Activated CD4-positive, alpha-beta memory T cell treated with anti-CD3 and anti-CD28 coated beads, Interleukin-2, amount 10 ng/mL, durations not matched to agents 7 days and 5 days (primary cell): ENCODE results near the gene ING4. TPM values are rescaled to one million over a fixed set of nuclear protein-coding genes. Genes with fewer than 3 reads are reported as not detected.
"Not testable (repeated sequence)": the region's sequence is repeated elsewhere in the genome, so short reads cannot be mapped to it uniquely, and the experiment has no call there.

Experiments
- CTCF ChIA-PET: fragments of 350-600 bp; sonication (Branson Sonifier 250); formaldehyde crosslinking; loops from one replicate; lab custom pipeline; 2021; ENCODE audit warnings: antibody characterized with exemption, inconsistent platforms; lab: Charles Lee
- POLR2A ChIA-PET: fragments of 350-600 bp; sonication (Branson Sonifier 250); formaldehyde crosslinking; loops from one replicate; lab custom pipeline; 2021; ENCODE audit warnings: antibody characterized with exemption; lab: Charles Lee
- DNase-seq: peaks from one replicate; pipeline ENCODE4 v3.0.0-alpha.2; 2020
- H3K27ac Mint-ChIP-seq: one replicate; pipeline ENCODE4 v1.8.0; 2021; ENCODE audit warnings: mild to moderate bottlenecking, mixed read lengths
- H3K27me3 Mint-ChIP-seq: one replicate; pipeline ENCODE4 v1.8.0; 2021; ENCODE audit warnings: mixed read lengths
- H3K36me3 Mint-ChIP-seq: one replicate; pipeline ENCODE4 v1.8.0; 2021; ENCODE audit warnings: low read depth, mixed read lengths
- H3K4me1 Mint-ChIP-seq: one replicate; pipeline ENCODE4 v1.8.0; 2021; ENCODE audit warnings: mixed read lengths
- H3K4me3 Mint-ChIP-seq: one replicate; pipeline ENCODE4 v1.8.0; 2021; ENCODE audit warnings: mild to moderate bottlenecking, mixed read lengths
- H3K9me3 Mint-ChIP-seq: one replicate; pipeline ENCODE4 v1.8.0; 2021; ENCODE audit warnings: mixed read lengths
- total RNA-seq, 2 experiments: library from RNA; stranded (reverse); gene quantifications; one replicate each; pipeline ENCODE4 v1.2.3, GENCODE V29; 2021

ING4 gene
- total RNA-seq: 10 to 100 TPM; 32.2 to 33.8 TPM

DNA sequence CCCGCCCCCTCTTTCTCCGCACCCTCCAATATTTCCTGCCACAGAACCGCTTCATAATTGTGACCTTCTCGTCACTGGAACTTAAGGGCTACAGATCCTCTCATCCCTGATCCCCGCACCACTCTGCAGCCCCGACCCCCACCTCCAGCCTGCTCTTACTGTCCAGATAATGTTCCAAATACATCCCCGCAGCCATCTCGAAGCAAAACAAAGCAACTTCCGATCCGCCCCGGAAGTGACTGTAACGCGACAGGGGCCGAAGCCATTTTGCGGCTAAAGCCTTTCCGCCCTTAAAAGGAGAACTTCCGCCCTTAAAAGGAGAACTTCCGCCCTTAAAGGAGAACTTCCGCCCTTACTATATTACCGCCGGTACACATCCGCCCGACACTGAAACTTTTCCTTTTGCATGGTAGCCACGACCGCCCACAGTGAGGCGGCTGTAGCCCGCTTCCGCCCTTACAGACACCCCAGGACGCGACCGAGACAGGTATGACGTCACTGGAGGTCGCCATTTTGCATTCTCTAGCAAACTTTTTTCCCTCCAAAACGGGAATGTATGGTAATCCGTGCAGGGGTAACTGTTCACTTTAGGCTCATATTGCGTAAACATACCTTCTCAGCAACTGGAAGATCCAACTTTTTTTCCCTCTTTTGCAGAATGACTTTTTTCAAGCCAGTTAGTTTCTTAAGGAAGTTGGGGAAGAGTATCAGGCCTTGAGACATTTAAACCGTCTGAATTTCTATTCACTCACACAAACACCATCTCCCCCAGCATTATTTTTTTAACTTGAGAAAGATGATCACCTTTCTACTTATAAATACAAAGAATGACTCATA, at the start of gene ING4:
ING4 (minus strand) TSS at position 214 of the 837 bp plus-strand sequence; CDS start at position 196, 18 bp downstream.
- Mint-ChIP-seq H3K4me1 (peaks cover 30% of the 10 kb centered on the region), H3K36me3 (peaks cover 33% of the 10 kb centered on the region), H3K27me3 (no peaks in the 10 kb centered on the region), H3K27ac (peak within 1 kb of the TSS; percentile 86), H3K4me3 (peak within 1 kb of the TSS; percentile 96), H3K9me3 (peaks cover 2% of the 10 kb centered on the region)
- POLR2A ChIA-PET: interaction anchor here (1.0 to 3.1 kb wide), 5 partner anchors 26 to 95 kb away, joined by 5 to 36 read pairs (median 7); partner anchors contain the start of genes COPS7A, NOP2 and ZNF384
- CTCF ChIA-PET: interaction anchor here (0.7 to 2.2 kb wide), 4 partner anchors 21 to 61 kb away, joined by 4 to 12 read pairs (median 6); partner anchors contain the start of genes COPS7A and ZNF384
- DNase-seq: peak; percentile 98

GRCh38 chr12:6708960-6709394, 46.1 kb upstream of the ING4 start:
- ChIA-PET POLR2A (interaction anchor here (1.5 to 1.6 kb wide), 2 partner anchors 15 to 19 kb away, joined by 5 to 6 read pairs; partner anchors contain the start of genes COPS7A and ZNF384), CTCF (no interaction called here)
- Mint-ChIP-seq H3K9me3 (no peaks in the 10 kb centered on the region), H3K4me1 (peaks cover 8% of the 10 kb centered on the region), H3K4me3 (peak overlapping the region; percentile 28), H3K27me3 (peaks cover 18% of the 10 kb centered on the region), H3K27ac (peak overlapping the region; percentile 59), H3K36me3 (peaks cover 5% of the 10 kb centered on the region)
- DNase-seq: no peak

GRCh38 chr12:6708351-6708750, 45.4 kb upstream of the ING4 start:
- H3K9me3 Mint-ChIP-seq, H3K36me3 Mint-ChIP-seq, CTCF ChIA-PET, H3K27ac Mint-ChIP-seq, H3K4me3 Mint-ChIP-seq, H3K4me1 Mint-ChIP-seq, DNase-seq: not testable (repeated sequence)
- POLR2A ChIA-PET: interaction anchor here (1.5 kb wide), 1 partner anchor 15 kb away, joined by 6 read pairs; the partner anchor contains the start of gene COPS7A
- H3K27me3 Mint-ChIP-seq: peaks cover 24% of the 10 kb centered on the region

GRCh38 chr12:6703631-6704030, 40.7 kb upstream of the ING4 start:
- Mint-ChIP-seq H3K4me1 (peaks cover 19% of the 10 kb centered on the region), H3K9me3 (no peaks in the 10 kb centered on the region), H3K4me3 (no peak overlapping the region), H3K27me3 (peaks cover 54% of the 10 kb centered on the region), H3K36me3 (no peaks in the 10 kb centered on the region), H3K27ac (no peak overlapping the region)
- no peak for DNase-seq
- ChIA-PET POLR2A (no interaction called here), CTCF (no interaction called here)

- CTCF ChIA-PET: no interaction called here
- H3K4me1 Mint-ChIP-seq: peaks cover 22% of the 10 kb centered on the region
- H3K9me3 Mint-ChIP-seq: no peaks in the 10 kb centered on the region
- peaks cover 64% of the 10 kb centered on the region for H3K27me3 Mint-ChIP-seq
- H3K4me3 Mint-ChIP-seq: peak overlapping the region; percentile 46
- POLR2A ChIA-PET: no interaction called here
- DNase-seq: no peak
- H3K36me3 Mint-ChIP-seq: no peaks in the 10 kb centered on the region
- no peak overlapping the region for H3K27ac Mint-ChIP-seq
Measured at GRCh38 chr12:6701078-6701768, 38.3 kb upstream of the ING4 start.

DNA sequence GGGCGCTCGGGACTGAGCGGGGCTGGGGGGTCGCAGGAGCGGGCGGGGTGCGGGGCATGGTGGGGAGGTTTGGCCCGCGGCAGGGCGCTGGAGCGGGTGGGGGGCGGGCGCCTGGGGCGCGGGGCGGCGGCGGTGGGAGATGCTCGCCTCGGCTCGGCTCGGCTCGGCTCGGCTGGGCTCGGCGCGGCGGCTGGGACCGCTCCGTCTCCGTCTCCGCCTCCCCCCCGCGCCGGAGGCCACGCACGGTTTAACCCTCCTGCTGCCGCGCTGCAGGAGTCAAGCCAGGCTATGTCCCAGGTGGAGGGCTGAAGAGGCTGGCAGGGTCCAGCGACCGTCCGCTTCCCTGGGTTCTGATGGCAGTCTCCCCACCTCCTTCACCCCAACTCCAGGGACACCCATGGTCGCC, 37.7 kb upstream of the ING4 start, which contains the start of gene PIANP:
PIANP (minus strand) TSS at position 170 of the 406 bp plus-strand sequence. CDS start 2,754 bp downstream, outside the sequence.
- ChIA-PET POLR2A (interaction anchor here (3.1 kb wide), 1 partner anchor 11 kb away, joined by 22 read pairs; the partner anchor contains the start of gene ZNF384), CTCF (no interaction called here)
- Mint-ChIP-seq H3K4me3 (peak within 1 kb of the TSS; percentile 46), H3K9me3 (no peaks in the 10 kb centered on the region), H3K4me1 (peaks cover 22% of the 10 kb centered on the region), H3K27ac (no peak within 1 kb of the TSS), H3K27me3 (peaks cover 64% of the 10 kb centered on the region), H3K36me3 (no peaks in the 10 kb centered on the region)
- peak; percentile 51 for DNase-seq

- peak overlapping the region; percentile 40 for H3K4me3 Mint-ChIP-seq
- CTCF ChIA-PET: no interaction called here
- H3K27ac Mint-ChIP-seq: no peak overlapping the region
- H3K27me3 Mint-ChIP-seq: peaks cover 62% of the 10 kb centered on the region
- DNase-seq: no peak
- POLR2A ChIA-PET: interaction anchor here (1.6 to 3.1 kb wide), 2 partner anchors 11 to 24 kb away, joined by 4 to 22 read pairs; partner anchors contain the start of genes COPS7A and ZNF384
- peaks cover 22% of the 10 kb centered on the region for H3K4me1 Mint-ChIP-seq
- H3K36me3 Mint-ChIP-seq: no peaks in the 10 kb centered on the region
- H3K9me3 Mint-ChIP-seq: no peaks in the 10 kb centered on the region
Measured at GRCh38 chr12:6699989-6700645, 37.2 kb upstream of the ING4 start.

DNA sequence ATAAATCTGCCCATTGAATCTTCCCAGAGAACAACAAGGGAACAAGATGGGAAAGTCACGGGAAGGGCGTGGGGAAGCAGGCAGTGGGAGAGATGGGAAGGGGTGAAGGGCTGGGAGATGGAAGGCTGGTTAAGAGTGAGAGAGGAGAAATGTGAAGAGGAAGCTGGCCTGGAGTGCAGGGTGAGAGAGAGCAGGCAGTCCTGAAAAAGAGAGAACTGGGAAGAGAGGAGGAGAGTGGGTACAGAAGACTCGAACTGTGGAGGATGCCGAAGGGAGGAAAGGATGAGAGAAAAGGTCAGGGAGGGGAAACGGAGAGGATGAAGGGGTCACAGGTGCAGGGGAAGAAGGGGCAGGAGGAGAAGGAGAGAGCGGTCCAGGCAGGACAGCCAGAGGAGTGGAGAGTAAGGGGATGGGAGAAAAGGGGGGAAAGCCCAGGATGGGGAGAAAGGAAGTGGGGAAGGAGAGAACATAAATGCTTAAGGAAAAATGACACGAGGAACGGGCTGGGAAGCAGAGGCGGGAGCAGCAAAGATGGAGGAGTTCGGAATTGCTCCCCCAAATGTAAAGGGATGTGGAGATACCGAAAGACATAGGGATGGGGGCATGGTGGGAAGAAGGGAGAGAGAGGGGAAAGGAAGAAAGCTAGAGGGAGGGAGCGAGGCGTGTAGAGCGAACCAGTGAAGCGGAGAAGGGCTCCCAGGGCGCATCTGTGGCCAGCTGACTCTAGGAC, 36.5 kb upstream of the ING4 start:
- CTCF ChIA-PET: interaction anchor here (0.5 to 2.0 kb wide), 3 partner anchors 24 to 71 kb away, joined by 3 to 5 read pairs (median 5); partner anchors contain the start of genes COPS7A and MLF2

DNA sequence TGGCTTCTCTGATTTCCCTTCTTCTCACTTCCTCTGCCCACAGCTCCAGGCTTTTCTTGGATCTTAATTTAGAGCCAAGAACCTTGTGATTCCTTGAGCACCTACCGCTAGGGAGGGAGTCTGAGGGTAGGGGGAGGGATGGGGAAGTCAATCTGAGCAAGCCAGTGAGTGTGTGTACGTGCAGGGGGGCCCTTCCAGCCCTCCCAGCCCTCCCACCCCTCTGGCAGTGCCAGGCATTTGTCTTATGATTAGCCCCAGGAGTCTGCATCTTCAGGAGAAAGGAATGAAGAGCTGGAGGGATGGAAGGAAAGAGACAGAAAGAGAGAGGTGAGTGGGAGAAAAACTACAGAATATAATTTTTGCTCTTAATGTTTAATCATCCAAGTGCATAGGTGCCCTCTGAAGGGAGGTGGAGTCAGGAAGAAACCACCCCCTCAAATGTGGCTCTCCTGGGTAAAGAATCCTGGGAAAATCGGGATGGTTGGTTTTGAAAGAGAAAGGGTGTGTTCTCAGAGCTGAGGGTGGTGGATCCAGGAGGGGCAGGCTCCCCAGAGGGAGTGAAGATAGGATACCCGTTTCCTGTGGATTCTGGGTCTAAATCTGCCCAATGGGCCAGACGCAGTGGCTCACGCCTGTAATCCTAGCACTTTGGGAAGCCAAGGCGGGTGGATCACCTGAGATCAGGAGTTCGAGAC, 35.6 kb upstream of the ING4 start:
- H3K27me3 Mint-ChIP-seq: peaks cover 50% of the 10 kb centered on the region
- no peaks in the 10 kb centered on the region for H3K9me3 Mint-ChIP-seq
- no peak for DNase-seq
- ChIA-PET POLR2A (interaction anchor here (1.6 to 3.1 kb wide), 3 partner anchors 9 to 153 kb away, joined by 4 to 22 read pairs (median 5); partner anchors contain the start of genes CDCA3, COPS7A and ZNF384), CTCF (interaction anchor here (0.8 to 2.0 kb wide), 5 partner anchors 9 to 80 kb away, joined by 3 to 5 read pairs (median 5); partner anchors contain the start of genes COPS7A, MLF2 and ZNF384)
- H3K36me3 Mint-ChIP-seq: no peaks in the 10 kb centered on the region
- H3K4me3 Mint-ChIP-seq: no peak overlapping the region
- H3K27ac Mint-ChIP-seq: no peak overlapping the region
- peaks cover 20% of the 10 kb centered on the region for H3K4me1 Mint-ChIP-seq

More for the DNA sequence above, 36.5 kb upstream of the ING4 start:
- DNase-seq: no peak
- Mint-ChIP-seq H3K4me3 (peak overlapping the region; percentile 40), H3K27ac (no peak overlapping the region), H3K4me1 (peaks cover 22% of the 10 kb centered on the region), H3K36me3 (no peaks in the 10 kb centered on the region), H3K27me3 (peaks cover 59% of the 10 kb centered on the region), H3K9me3 (no peaks in the 10 kb centered on the region)
- POLR2A ChIA-PET: interaction anchor here (1.6 to 3.1 kb wide), 3 partner anchors 10 to 152 kb away, joined by 4 to 22 read pairs (median 5); partner anchors contain the start of genes CDCA3, COPS7A and ZNF384

DNA sequence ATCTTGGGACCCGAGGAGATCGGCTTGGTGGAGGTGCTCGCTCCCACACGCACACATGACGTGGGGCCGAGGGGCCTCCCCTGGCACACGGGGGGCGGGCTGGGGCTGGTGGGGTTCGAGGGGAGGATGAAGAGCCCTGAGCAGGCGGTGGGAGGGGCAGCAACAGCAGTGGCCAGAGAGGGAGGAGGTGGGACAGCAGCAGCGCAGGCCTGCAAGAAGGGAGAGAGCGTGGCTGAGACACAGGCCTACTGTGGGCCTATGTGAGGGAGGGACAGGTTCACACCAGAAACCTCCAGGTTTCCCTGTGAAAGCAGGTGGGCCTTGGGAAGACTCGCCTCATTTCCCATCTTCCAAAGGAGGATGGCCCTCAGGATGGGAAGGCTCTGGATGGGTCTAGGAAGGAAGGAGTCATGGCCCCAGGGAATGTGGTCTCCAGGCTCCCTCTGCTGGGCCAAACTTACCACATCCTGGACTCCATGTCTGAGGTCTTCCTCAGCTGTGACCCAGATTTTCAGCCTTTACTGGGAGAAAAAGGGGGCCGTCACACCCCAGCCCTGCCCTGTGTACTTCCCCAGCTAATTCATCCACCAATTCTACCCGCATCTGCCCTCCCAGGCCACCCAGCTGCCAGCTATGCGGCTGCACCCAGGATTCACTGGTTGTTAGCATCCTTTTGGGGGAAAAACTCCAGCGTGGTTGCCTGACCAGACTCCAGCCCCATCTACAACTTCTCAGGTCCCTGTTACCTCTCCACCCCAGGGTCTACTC, 34.8 kb upstream of the ING4 start:
- ChIA-PET CTCF (interaction anchor here (0.8 to 2.0 kb wide), 4 partner anchors 9 to 79 kb away, joined by 3 to 5 read pairs (median 4); partner anchors contain the start of genes MLF2 and ZNF384), POLR2A (interaction anchor here (1.8 to 3.1 kb wide), 3 partner anchors 8 to 153 kb away, joined by 5 to 22 read pairs (median 10); partner anchors contain the start of genes CDCA3, COPS7A and ZNF384)
- peaks cover 43% of the 10 kb centered on the region for H3K27me3 Mint-ChIP-seq
- peaks cover 22% of the 10 kb centered on the region for H3K4me1 Mint-ChIP-seq
- no peaks in the 10 kb centered on the region for H3K9me3 Mint-ChIP-seq
- no peak overlapping the region for H3K27ac Mint-ChIP-seq
- H3K4me3 Mint-ChIP-seq: no peak overlapping the region
- peak; percentile 38 for DNase-seq
- H3K36me3 Mint-ChIP-seq: no peaks in the 10 kb centered on the region
